GM19328 (cell line): ENCODE data around the gene NES.

Experiments
- ATAC-seq: cut with Tn5 transposase; IDR thresholded peaks from one replicate; pipeline ENCODE4 v1.9.1; 2021; ENCODE audit warnings: mild to moderate bottlenecking, moderate library complexity; ENCODE audit not compliant: unreplicated experiment

Gene NES

DNA sequence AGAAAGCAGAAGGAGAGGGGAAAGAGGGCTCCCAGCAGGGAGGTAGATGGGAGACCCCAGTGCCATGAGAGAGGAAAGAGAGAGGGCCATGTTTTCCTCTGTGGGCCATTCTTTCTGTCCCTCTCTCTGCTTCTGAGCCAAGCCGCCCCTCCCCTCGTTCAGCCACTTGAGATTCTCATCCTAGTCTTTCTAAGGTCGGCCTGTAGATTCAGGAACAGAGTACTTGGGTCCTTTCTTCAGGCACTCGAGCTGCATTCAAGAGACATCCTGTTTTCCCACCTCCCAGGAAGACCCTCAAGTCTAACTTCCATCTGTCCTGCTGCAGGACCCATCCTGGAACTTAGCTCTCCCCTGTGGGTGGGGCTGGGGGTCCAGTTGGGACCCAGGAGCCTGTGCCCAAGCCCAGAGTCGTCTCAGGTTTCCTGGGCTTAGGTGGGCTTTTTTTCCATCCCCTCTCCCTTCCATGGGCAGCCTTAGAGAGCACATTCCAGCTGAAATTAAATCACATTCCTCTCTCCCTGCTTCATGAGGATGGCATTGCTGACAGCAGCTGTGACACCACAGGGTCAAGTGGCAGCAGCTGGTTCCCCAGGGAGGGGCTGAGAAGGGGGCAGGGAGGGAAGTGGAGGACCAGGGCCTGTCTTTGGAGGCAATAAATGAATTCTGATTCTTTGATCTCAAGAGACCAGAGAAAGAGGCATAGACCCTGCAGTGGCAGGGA is 13.0 kb downstream of the NES start:
- no peak for ATAC-seq

- no peak for ATAC-seq
Measured at GRCh38 chr1:156663178-156663577, 14.0 kb downstream of the NES start.

DNA sequence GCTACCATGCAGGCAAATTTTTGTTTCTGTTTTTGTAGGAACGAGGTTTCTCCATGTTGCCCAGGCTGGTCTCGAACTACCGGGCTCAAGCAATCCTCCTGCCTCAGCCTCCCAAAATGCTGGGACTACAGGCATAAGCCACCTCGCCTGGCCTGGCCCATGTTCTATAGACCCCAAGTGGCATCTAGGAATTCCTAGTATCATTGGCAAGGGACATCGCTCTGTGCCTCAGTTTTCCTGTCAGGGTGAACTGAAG is 14.5 kb downstream of the NES start:
- ATAC-seq = no peak

GRCh38 chr1:156662005-156662799 is 15.0 kb downstream of the NES start:
- ATAC-seq = no peak

- ATAC-seq = no peak
Measured at GRCh38 chr1:156660752-156661112, 16.5 kb downstream of the NES start.

GRCh38 chr1:156659988-156660751 is 17.0 kb downstream of the NES start:
- peak; percentile 60 for ATAC-seq

GRCh38 chr1:156659661-156659987 is 17.6 kb downstream of the NES start:
- no peak for ATAC-seq

GRCh38 chr1:156658945-156659574 is 18.1 kb downstream of the NES start:
- no peak for ATAC-seq

DNA sequence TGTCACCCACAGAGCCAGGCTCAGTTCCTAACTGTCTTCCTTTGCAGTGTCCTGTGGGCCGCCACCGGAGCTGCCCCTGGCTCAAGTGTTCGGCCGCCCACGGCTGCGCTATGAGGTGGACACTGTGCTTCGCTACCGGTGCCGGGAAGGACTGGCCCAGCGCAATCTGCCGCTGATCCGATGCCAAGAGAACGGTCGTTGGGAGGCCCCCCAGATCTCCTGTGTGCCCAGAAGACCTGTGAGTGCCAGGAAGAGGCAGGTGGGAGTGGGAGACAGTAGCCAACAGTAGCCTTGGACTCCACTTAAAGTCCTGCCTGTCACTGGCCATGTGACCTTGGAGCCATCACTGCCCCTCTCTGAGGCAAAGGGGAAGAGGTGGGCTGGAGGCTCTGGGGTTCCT is 18.7 kb downstream of the NES start:
- ATAC-seq = no peak

DNA sequence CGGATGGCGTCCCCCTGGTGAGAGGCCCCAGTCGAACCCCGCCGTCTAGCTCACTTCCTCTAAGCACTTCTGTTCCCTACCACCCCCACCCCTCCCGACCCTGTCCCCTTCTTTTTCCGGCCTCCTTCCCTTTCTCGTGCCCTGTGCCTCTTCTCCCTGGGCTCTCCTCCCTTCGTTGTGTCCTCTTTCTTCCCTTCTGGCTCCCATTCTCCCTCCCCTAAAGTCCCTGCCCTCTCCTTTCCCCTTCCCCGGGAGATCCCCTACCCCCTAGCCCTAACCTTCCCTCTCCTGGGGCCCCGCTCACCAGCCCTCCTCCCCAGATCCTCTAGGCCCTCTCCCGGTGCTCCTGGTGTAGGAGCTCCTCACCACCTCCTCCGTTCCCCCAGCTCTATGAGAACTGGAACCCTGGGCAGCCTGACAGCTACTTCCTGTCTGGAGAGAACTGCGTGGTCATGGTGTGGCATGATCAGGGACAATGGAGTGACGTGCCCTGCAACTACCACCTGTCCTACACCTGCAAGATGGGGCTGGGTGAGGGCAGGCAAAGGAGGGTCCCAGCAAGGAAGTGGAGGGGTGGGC is 19.4 kb downstream of the NES start:
- no peak for ATAC-seq

DNA sequence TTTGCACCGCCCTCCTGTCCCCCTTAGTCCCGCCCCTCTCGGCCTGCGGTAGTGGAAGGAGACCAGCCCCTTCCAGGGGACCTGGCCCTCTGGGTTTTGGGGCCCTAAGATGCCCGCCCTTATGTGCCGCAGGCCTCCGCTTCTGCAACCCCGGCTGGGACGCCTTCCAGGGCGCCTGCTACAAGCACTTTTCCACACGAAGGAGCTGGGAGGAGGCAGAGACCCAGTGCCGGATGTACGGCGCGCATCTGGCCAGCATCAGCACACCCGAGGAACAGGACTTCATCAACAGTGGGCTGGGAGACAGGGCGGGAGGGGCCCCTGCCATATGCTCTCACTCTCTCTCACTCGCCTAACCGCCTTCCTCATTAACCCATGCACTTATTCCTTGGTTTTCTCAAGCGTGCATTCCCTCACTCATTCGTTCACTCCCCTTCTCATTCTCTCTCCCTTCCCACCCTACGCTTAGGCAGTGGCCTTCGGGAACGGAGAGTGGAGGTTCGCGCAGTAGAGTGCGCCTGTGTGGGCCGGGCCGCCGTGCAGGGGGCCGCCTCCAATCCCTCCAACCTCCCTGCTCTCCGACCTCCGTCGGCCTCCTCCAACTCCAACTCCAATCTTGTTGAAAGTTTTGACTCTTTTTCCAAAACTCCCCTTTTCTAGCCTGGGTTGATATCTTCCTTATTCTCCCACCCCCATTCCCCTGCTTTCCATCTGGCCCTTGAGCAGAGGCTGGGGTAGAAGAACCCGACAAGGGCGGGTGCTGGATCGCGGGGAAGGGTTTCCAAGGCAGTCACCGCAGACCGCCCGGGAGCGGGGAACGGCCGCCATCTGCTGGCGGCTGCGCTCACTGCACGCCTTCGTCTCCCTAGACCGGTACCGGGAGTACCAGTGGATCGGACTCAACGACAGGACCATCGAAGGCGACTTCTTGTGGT is 20.1 kb downstream of the NES start:
- no peak for ATAC-seq

DNA sequence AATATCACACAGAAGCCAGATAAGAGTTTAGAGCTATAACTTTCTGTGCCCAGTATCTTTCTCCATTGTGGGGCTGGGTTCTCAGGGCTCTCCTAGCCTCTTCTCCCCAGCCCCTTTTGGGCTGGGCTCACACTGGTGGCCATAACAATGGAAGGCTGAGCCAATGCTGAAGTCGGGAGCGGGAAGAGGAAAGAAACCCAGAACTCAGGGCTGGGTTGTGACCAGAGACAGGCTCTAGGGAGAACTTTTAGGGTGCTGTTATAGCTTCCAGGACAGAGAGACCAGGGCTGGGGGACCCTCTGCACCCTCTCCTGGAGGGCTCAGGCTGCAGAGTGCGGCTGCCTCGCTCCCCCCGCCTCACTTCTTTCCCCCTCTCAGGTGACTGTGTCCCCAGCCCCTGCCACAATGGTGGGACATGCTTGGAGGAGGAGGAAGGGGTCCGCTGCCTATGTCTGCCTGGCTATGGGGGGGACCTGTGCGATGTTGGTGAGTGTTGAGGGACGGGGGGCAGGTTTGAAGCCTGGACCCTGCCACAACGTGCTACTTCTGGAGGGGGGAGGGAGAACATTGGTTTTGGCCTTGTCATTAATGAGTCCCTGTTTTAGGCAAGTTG is 21.2 kb downstream of the NES start:
- ATAC-seq = no peak

GRCh38 chr1:156655151-156655903 is 21.9 kb downstream of the NES start:
- no peak for ATAC-seq

DNA sequence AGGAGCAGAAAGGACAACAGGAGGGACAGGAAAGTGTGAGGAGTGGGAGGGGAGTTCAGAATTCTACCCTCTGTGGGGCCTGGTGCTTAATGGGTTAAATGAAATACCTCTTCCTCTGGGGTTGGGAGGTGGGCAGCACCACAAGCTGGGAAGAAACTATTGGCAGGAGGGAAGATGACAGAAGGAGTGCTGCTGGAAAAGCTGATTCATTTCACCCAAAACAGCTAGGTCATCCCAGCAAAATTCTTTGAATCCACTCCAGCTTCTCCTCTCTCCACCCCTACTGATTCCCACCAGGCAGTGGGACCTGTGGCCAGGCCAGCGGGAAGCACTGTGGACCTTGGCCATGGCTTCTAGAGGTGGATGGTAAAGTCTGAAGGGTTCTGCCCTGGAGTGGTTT is 22.5 kb downstream of the NES start:
- ATAC-seq = no peak

- ATAC-seq = no peak
Measured at GRCh38 chr1:156652992-156653355, 24.2 kb downstream of the NES start.

GRCh38 chr1:156652131-156652991 is 24.8 kb downstream of the NES start:
- ATAC-seq = no peak

- no peak for ATAC-seq
Measured at GRCh38 chr1:156648951-156649350, 28.3 kb downstream of the NES start.

- ATAC-seq = no peak
Measured at GRCh38 chr1:156648496-156648895, 28.7 kb downstream of the NES start.
